HepG2 (cell line): ENCODE data around the gene ITGB7. TPM values are rescaled to one million over a fixed set of nuclear protein-coding genes. Genes with fewer than 3 reads are reported as not detected.

Source experiments
- ARID5B ChIP-seq: IDR thresholded peaks from 2 replicates; pipeline ENCODE4 v1.4.0; 2020; ENCODE audit warnings: mild to moderate bottlenecking, missing genetic modification reagents
- ATF1 ChIP-seq: IDR thresholded peaks from 2 replicates; pipeline ENCODE4 v1.6.1; 2016; ENCODE audit warnings: mild to moderate bottlenecking, control low read depth
- ELF1 ChIP-seq: sonication (generic); formaldehyde crosslinking; IDR thresholded peaks from 2 replicates; pipeline ENCODE4 v1.4.0; 2020; ENCODE audit warnings: missing genetic modification reagents
- HNRNPH1 ChIP-seq: fragments of 200-400 bp; formaldehyde crosslinking; optimal IDR thresholded peaks from 2 replicates; pipeline ENCODE3; 2017; ENCODE audit warnings: mild to moderate bottlenecking, low read depth, low read length
- KDM1A ChIP-seq: IDR thresholded peaks from 2 replicates; pipeline ENCODE4 v1.6.1; 2016; ENCODE audit warnings: missing compliant biosample characterization
- MAZ ChIP-seq, 2 experiments: sonication (generic) in 1 of 2; formaldehyde crosslinking in 1 of 2; IDR thresholded peaks; 2 replicates each; pipeline versions ENCODE4 v1.5.0 to v1.6.1; 2012 to 2020; ENCODE audit warnings: low read depth in 2 of 2, mild to moderate bottlenecking in 2 of 2, borderline replicate concordance in 1 of 2, improper control_type of control experiment in 1 of 2, low read length in 1 of 2, missing genetic modification reagents in 1 of 2, moderate library complexity in 1 of 2
- MYPOP ChIP-seq: sonication (generic); formaldehyde crosslinking; IDR thresholded peaks from 2 replicates; pipeline ENCODE4 v1.8.1; 2023; ENCODE audit warnings: mild to moderate bottlenecking, moderate library complexity, missing genetic modification reagents
- NCOA2 ChIP-seq: sonication (generic); formaldehyde crosslinking; IDR thresholded peaks from 2 replicates; pipeline ENCODE4 v1.8.0; 2022; ENCODE audit warnings: inconsistent platforms
- RBFOX2 ChIP-seq: fragments of 200-400 bp; formaldehyde crosslinking; IDR thresholded peaks from 2 replicates; pipeline ENCODE4 v1.6.1; 2017; ENCODE audit warnings: low read depth, mild to moderate bottlenecking, low read length
- REST ChIP-seq, 2 experiments: IDR thresholded peaks; 2 replicates each; pipeline ENCODE4 v1.6.1; 2011 to 2012; ENCODE audit warnings: low read length in 2 of 2, borderline replicate concordance in 1 of 2, low read depth in 1 of 2, mild to moderate bottlenecking in 1 of 2, moderate library complexity in 1 of 2
- ZEB1 ChIP-seq: IDR thresholded peaks from 2 replicates; pipeline ENCODE4 v1.6.1; 2012; ENCODE audit warnings: mild to moderate bottlenecking, low read depth, inconsistent platforms; ENCODE audit not compliant: insufficient replicate concordance
- ZNF362 ChIP-seq: sonication (generic); formaldehyde crosslinking; IDR thresholded peaks from 2 replicates; pipeline ENCODE4 v1.4.0; 2020; ENCODE audit warnings: missing genetic modification reagents, mild to moderate bottlenecking, borderline replicate concordance
- ZNF574 ChIP-seq: sonication (generic); formaldehyde crosslinking; IDR thresholded peaks from 2 replicates; pipeline ENCODE4 v1.4.0; 2020; ENCODE audit warnings: missing genetic modification reagents
- ZSCAN22 ChIP-seq: sonication (generic); formaldehyde crosslinking; IDR thresholded peaks from 2 replicates; pipeline ENCODE4 v1.4.0; 2020; ENCODE audit warnings: mild to moderate bottlenecking, missing genetic modification reagents
- polyA plus RNA-seq, 8 experiments: library from polyadenylated mRNA; depleted of rRNA in 3 of 8; stranded (reverse) in 7 of 8; unstranded in 1 of 8; fragments of >200 nt; fragmentation: Illumina TruSeq in 4 of 8; extraction: Trizol in 4 of 8; gene quantifications; 2 replicates each; pipeline versions ENCODE4 v1.2.1 to v1.2.3, GENCODE V29; 2011 to 2016; ENCODE audit warnings: low read depth in 4 of 8, missing spikeins in 1 of 8, mixed read lengths in 1 of 8; ENCODE audit not compliant: insufficient read depth in 1 of 8
- total RNA-seq, 5 experiments: library from RNA; depleted of rRNA; stranded (reverse); fragments of >200 nt; fragmentation: Illumina TruSeq; extraction: Trizol; gene quantifications; 2 replicates each; pipeline ENCODE4 v1.2.3, GENCODE V29; 2016; ENCODE audit warnings: low read depth in 1 of 5

The ITGB7 gene
- total and polyA plus RNA-seq, 2 of the 13 experiments (the other 11 are each of a cell fraction or from before 2014, with no cell fraction given), result 0.16 to 0.18 TPM

- TF ChIP-seq ATF1 (CRISPR knock-in tag) (0 out of 2 replicates have a peak, but pooled peaks have one; percentile 27), MAZ (IDR thresholded peaks at IDR 0.05; ENCODE audit: borderline replicate concordance, low read depth, low read length) (no peak), MAZ (CRISPR knock-in tag; IDR thresholded peaks at IDR 0.05; ENCODE audit: low read depth) (0 out of 2 replicates have a peak, but pooled peaks have one; percentile 30), NCOA2 (peak; percentile 48), ELF1 (peak; percentile 58), MYPOP (no peak), RBFOX2 (no peak), ZNF362 (CRISPR knock-in tag) (no peak), KDM1A (CRISPR knock-in tag) (peak; percentile 43; the same call in 1 of the 2 replicates), ARID5B (CRISPR knock-in tag) (peak; percentile 93), REST (IDR thresholded peaks at IDR 0.05; ENCODE audit: borderline replicate concordance in 1 of 2, low read depth in 1 of 2, low read length in 2 of 2) (peak in 1 of 2 experiments; percentile 36; a peak in 1 of 4 replicates), ZEB1 (no peak), HNRNPH1 (no peak), ZSCAN22 (CRISPR knock-in tag) (no peak), ZNF574 (CRISPR knock-in tag) (peak; percentile 48; the same call in 1 of the 2 replicates)
Measured at GRCh38 chr12:53145383-53146260, 61.4 kb downstream of the ITGB7 start (continued).
